GM19452 (cell line): ENCODE measurements around the gene PABPC5.

Experiments used
- ATAC-seq: cut with Tn5 transposase; IDR thresholded peaks from one replicate; pipeline ENCODE4 v1.9.1; 2021; ENCODE audit not compliant: unreplicated experiment

Gene PABPC5

GRCh38 chrX:91434351-91435168 is at the start of gene PABPC5:
TSS of gene PABPC5 (plus strand) at chrX:91434839. CDS start at chrX:91435578, 739 bp downstream.
- no peak for ATAC-seq

- no peak for ATAC-seq
Measured at GRCh38 chrX:91389026-91389425, 45.6 kb upstream of the PABPC5 start.

DNA sequence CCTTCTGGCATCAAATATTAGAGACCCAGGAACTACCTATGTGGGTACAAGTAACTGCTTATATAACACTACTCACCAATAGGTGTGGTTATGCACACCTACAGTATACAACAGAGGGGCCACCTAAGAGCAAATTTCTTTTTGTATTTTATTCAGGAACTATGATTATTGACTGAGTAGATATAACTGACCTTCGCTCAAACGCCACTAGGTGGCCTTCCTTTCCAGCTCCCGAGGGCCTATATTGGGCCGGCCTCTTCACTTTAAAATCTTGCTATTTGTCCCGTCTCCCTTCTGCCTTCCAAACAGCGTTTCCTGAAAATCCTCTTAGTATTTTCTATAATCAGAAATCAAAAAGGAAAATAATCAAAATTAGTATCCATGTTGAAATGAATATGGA is 19.9 kb upstream of the PABPC5 start:
- ATAC-seq, result no peak

GRCh38 chrX:91435395-91435794 is 756 bp downstream of the PABPC5 start:
- no peak for ATAC-seq
